ENCODE measurements around the gene CASP4.

DNA sequence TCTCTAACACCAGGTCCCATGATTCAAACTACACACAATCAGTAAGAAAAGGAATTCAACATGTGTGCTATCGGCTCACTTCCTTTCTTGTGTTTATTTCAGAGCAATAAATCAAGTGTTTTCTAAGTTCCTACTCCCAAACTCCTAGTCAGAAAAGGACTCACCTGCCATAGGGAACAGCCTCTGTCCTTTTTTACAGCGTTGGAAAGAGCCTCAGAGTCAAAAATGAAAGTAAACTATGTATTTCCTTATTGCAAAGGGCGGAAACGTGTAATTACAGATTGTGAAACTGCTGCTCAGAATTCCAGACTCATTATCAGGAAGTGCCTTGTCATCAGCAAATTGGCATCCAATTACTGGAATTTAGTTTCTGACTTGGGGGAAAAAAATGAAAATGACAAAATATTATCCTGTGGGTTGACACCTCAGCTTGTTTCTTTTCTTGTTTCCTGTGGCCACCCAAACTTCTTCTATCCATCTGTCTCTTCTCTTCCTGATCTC, at the start of gene CASP4:
- TF ChIP-seq ZNF274 (IDR thresholded peaks at IDR 0.05; ENCODE audit: low read depth, low read length), result no peak
- TF ChIP-seq SUZ12 (IDR thresholded peaks at IDR 0.05; ENCODE audit: extremely low read depth, insufficient read depth, insufficient read length), result no peak
- TF ChIP-seq YY1 (IDR thresholded peaks at IDR 0.05; ENCODE audit: insufficient read depth, insufficient read length), result no peak
